SW480 (cell line): ENCODE results near the gene HSPB1.
"Not testable (repeated sequence)": the region's sequence is repeated elsewhere in the genome, so short reads cannot be mapped to it uniquely, and the experiment has no call there.

Experiments
- DNase-seq: peaks from one replicate; pipeline ENCODE4 v3.0.0-alpha.2; 2016; ENCODE audit warnings: low spot score

Gene HSPB1

DNA sequence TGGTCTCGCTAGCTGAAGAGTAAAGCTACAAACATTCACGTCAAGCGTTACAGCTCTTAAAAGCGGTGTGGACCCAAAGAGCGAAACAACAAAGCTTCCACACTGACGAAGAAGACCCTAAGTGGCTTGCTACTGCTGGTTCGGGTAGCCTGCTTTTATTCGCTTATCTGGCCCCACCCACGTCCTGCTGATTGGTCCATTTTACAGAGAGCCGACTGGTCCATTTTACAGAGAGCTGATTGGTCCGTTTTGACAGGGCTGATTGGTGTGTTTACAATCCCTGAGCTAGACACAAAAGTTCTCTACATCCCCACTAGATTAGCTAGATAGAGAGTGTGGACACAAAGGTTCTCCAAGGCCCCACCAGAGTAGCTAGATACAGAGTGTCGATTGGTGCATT, 6.4 kb downstream of the HSPB1 start:
- not testable (repeated sequence) for DNase-seq

DNA sequence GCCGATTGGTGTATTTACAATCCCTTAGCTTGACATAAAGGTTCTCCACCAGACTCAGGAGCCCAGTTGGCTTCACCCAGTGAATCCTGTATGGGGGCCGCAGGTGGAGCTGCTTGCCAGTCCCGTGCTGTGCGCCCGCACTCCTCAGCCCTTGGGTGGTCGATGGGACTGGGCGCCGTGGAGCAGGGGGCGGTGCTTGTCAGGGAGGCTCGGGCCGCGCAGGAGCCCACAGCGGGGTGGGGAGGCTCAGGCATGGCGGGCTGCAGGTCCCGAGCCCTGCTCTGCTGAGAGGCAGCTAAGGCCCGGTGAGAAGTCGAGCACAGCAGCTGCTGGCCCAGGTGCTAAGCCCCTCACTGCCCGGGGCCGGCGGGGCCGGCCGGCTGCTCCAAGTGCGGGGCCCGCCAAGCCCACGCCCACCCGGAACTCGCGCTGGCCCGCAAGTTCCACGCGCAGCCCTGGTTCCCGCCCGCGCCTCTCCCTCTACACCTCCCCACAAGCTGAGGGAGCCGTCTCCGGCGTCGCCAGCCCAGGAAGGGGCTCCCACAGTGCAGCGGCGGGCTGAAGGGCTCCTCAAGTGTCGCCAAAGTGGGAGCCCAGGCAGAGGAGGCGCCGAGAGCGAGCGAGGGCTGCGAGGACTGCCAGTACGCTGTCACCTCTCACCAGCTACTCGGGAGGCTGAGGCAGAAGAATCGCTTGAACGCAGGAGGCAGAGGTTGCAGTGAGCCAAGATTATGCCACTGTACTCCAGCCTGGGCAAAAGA, 7.0 kb downstream of the HSPB1 start:
- not testable (repeated sequence) for DNase-seq

DNA sequence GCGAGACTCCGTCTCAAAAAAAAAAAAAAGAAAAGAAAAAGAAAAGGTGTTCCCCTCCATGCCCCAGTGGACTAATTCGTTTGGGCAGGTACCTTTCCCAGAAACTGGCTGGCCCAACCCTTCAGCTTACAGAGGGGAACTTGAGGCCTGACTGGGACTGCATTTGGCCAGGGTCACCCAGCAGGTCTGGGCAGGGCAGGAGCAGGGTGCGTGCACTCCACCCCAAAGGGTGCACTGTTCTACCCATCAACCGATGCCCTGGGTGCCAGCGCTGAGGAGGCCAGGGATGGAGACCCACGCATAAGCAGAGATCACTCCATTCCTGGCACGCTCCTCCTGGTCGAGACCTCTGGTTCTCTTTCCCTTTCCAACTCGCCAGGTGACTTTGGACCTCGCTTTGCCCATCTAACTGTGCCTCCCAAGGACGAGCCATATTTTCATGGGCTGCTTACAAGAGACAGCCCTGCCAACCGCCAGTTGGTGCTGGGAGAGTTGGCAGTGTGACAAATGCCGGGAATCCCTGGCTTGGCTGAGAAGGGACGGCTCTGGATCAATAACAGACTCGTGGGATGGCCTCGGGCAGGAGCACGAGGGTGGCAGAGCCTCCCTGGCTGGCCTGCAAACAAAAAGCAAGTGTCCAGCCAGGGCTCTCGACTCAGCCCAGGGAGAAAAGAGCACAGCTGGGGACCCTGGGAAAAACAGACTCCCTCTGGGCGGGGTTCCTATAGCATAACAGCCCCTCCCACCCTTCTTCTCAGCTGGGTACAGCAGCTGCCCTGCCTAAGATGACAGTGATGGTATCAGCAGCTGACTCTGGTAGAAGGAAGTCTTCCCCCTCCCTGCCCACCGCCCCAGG, 7.9 kb downstream of the HSPB1 start:
- DNase-seq = no peak

GRCh38 chr7:76311838-76312237, 9.4 kb downstream of the HSPB1 start:
- not testable (repeated sequence) for DNase-seq

DNA sequence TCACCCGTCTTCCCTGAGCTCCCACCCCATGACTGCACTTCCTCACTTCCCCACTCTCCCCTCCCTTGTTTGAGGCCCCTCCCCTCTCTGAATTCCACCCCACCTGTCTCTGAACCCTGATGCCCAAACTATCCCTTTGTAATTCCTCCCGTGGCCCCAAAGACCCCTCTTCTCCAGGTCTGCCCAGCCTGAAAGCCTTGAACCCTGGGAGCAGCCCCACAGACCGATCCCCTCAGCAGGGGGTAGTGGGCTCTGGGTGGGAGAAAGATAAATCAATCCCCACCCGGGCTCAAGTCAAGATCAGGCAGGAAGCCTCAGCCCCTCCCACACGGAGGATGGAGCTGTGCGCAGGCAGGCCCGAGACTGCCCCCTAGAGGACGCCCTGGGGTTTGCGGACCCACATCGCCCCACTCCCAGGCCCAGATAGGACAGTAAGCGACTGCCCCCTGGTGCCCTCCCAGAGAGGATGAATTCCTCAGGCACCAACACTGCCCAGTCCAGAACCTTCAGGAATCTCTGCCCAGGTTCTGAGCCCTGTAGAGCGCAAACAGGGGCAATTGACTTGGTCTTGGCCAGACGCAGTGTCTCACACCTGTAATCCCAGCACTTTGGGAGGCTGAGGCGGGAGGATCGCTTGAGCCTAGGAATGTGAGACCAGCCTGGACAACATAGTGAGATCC, 11.7 kb downstream of the HSPB1 start:
- DNase-seq = peak; percentile 94

- DNase-seq = not testable (repeated sequence)
These were observed 12.3 kb downstream of the HSPB1 start for GRCh38 chr7:76314740-76315139.

- DNase-seq = no peak
These were observed 12.9 kb downstream of the HSPB1 start for GRCh38 chr7:76315364-76315763.

DNA sequence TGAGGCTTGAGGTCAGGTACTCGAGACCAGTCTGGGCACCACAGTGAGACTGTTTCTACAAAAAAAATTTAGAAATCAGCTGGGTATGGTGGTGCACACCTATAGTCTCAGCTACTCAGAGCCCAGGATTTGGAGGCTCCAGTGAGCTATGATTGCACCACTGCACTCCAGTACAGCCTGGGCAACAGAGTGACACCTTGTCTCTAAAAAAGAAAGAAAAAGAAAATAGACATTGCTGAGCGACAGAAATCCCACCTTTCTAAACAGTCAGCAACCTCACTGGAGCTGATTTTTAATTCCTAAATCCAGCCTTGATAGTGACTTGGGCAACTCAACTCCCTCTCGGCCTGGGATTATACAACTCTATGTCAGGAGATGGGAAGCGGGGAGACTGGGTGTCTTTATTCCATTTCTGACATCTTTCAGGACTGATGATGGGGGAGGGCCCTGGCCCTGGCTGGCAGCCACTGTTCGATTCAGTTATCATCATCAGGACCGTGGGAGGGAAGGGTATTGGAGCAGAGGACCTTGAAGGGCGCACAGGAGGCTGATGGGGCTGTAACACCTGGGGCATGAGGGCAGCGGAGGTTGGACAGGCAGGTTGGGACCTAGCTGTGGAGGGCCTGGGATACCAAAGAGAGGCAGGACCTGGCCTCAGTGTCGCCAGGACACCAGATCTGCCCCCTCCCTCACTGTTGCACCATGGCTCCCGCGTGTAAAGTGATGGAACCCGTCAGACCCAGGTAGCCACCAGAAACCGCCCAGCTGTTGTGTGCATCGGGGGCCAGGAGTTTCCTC, 14.7 kb downstream of the HSPB1 start:
- no peak for DNase-seq

- peak; percentile 98 for DNase-seq
These were observed 15.5 kb downstream of the HSPB1 start for GRCh38 chr7:76317782-76318487.

GRCh38 chr7:76318488-76319353, 16.2 kb downstream of the HSPB1 start:
- DNase-seq = peak; percentile 91

- DNase-seq = no peak
These were observed 22.6 kb downstream of the HSPB1 start for GRCh38 chr7:76325092-76325491.

DNA sequence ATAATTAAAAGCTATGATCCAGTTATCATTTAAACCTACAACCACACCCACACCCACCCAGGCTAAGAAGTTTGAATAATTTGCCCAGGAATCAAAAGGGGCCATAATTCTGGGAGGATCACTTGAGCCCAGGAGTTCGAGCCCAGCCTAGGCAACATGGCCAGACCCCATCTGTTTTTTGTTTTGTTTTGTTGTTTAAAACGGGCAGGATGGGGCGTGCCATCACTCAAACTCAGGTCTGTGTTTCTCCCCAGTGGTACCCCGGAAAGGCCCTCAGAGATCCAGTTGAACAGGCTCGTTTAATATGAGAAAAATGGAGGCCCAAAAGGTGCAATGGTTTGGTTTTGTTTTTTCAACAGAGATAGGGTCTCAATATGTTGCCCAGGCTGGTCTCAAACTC, 23.3 kb downstream of the HSPB1 start:
- no peak for DNase-seq

DNA sequence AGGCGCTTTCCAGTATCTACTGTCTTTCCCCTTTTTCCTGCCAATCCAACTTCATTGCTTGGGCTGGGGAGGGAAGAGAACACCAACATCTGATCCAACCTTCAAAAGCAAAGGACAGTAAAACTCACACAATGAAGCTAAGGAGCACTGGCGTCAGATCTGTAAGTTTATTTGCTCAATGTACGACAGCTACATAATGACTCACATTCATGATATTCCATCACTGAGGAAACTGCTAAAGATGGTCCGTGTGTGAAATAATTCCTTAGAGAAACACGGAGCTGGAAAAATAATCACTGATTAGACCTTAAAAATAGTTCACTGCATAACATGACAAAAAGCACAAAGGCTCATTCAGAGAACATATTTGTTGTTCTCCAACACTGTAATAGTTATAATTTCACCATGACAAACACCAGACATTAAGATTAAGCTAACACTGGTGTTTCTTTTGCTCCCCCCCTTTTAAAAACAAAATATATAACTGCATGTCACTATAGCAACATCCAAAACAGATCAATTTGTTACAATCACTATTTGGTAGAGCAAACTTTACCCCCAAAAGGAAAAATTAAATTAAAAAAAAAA, 24.3 kb downstream of the HSPB1 start:
- DNase-seq = no peak

DNA sequence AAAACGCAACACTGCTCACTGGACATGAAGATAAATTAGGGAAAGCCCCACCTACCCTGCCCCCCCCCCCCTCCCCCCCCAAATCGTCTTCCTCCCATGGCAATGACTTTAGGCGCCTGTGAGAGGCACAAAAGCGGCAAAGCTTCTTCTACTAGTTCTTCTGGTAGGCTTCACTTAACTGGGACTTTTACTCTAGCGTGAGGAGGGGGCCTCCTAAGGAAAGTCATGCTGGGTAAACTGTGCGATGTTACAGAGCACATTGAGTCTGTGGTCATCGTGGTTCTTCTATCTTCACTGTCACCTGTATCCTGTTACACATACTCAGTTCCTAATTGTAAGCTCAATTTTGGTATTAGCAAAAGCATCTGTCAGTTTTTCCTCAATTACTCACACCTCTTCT, 25.1 kb downstream of the HSPB1 start:
- no peak for DNase-seq

DNA sequence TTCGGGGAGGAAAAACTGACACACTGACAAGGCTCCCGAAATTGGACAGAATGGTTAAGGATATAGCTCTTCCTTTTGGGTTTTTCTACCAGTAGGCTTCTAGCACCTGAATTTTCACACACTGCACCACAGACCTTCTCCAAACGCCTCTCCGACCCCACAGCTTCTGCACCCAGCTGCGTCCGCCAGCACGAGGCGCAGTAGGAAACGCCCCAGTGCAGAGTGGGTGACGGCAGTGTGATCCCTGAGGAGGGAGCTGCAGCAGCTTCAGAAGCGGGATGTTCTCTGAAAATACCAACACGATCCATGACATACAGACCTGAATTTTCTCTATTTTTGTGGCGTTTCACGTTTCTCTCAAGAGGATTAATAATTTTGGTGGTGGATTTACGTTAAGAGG, 25.9 kb downstream of the HSPB1 start:
- DNase-seq = no peak

DNA sequence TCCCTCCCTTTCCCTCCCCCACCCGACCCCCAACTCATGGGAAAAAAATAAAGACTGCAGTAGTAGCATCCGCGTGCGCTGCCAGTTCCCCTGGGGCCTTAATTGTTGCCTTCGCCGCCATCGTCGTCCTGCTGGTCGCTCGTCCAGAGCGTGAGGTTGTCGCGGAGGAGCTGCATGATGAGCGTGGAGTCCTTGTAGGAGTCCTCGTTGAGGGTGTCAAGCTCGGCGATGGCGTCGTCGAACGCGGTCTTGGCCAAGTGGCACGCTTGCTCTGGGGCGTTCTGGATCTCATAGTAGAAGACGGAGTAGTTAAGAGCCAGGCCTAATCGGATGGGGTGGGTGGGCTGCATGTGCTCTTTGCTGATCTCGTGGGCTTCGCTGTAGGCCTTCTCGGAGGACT, 27.0 kb downstream of the HSPB1 start:
- DNase-seq = no peak

DNA sequence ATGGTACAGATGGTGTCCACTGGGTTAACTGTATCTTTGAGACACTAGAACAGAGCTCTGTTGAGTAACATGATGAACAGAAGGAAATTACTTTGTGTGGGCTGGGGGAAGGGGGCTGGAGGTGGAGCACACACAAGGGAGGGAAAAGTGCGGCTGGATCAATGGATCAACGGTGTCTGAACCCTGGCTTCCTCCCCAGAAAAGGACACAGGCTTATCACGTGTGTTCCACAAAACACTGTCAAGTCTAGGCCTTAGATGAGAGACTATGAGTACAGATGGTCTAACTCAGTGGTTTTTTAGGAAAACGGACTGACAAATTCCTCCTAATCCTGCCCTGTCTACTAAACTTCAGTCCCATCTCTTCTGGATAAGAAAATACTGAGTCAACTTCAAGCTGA, 27.8 kb downstream of the HSPB1 start:
- no peak for DNase-seq

GRCh38 chr7:76330673-76331072, 28.2 kb downstream of the HSPB1 start:
- no peak for DNase-seq

DNA sequence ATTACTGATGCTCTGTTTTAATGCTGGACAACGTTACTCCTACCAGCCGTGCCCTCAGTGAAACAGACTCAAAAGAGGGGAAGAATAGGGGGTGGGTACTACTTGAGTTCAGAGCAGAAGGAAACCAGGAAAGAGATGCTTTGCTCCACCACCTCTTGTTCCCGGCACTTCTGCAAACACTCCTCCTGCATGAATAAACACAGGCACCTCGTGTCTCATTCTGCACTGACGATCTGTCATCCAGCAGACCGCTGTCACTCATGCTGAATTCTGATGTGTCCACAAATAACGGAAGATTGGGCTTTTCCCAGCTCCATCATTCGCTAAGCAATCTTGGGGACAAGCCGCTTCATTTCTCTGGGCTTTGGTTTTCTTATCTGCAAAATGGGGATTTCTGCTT, 29.6 kb downstream of the HSPB1 start:
- no peak for DNase-seq

DNA sequence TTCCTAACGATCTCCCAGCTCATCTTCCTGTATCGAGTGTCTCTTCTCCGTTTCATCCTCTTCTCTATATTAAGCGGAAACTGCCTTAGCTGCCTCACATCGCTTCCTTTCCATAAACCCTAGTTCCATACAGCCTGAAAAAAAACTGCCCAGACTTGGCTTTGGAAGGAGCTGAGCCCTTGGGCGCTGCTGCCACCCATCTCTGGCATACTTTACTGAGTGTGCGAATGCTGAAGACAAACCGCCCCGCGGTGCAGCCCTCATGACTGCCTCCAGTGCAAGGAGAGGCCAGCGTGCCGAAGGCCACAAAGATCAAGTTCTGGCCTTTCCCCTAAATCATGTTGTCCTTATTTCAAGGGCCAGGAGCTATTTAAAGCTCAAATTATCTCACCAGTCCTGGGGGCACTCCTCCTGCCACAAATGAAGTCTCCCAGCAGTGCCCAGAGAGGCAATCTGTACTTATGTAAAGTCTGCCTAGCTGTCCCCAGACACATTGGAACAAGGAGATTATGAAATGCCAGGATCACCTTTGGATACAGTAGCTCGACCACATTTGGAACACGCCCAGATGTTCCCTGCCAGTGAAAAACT, 31.1 kb downstream of the HSPB1 start:
- DNase-seq = no peak
